ENCODE results near the gene IQSEC1.

Gene IQSEC1

DNA sequence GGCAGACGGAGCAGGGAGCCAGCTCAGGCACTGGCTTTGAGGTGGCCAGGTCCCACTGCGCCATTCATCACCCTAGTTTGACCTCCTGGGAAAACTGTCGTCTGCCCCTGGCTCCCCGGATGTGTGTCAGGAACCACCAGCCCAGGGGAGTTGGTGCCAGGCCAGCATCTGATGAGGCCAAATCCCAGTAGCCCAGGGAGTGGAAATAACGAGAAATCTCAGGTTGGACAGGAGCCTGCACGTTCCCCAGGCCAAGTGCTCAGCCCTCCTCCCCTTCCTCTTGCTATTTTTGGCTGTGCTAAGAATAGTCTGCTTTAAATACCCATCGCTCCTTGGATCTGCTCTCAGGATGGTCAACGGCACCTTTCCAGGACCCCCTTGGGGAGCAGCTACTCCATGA, 138.8 kb downstream of the IQSEC1 start:
- no peak for DNase-seq (ENCODE audit: low spot score)

DNA sequence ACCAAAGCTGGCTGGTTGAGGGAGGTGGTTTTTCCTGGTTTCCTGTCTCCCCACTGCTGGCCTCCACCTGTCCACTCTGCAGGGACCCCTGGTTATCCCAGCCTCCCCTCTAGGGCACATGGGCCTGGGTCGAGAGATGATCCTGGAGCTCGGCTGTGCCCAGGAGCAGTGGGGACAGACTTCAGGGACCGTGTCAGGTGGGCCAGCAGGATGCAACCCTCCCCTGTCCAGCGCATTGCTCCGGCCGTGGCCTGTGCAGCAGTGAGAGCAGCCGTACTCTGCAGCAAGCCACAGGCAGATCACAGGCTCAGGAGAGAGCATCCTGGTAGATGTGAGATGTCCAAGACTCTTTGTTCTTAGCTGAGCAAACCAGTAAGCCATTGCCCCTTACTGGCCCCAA, 139.3 kb downstream of the IQSEC1 start:
- no peak for DNase-seq (ENCODE audit: low spot score)

DNA sequence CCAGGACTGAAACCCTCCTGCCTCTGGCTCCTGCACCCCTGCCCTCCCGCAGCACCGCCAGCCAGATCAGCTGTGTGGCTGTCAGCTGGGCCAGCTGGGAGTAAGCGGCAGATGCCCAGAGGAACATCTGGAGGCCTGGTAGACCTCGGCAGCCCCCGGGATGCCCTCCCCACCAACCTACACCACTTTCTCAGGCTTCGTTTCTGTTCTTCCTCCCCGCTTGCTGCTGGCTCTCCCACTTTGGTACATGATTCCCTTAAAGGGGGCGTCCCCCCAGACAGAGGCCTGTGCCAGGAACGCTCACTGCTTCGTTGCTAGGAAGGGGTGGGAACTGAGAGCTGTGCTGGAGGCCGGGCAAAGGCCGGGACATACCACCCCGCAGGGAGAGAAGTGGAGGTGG, 140.5 kb downstream of the IQSEC1 start:
- DNase-seq (ENCODE audit: low spot score), result no peak

DNA sequence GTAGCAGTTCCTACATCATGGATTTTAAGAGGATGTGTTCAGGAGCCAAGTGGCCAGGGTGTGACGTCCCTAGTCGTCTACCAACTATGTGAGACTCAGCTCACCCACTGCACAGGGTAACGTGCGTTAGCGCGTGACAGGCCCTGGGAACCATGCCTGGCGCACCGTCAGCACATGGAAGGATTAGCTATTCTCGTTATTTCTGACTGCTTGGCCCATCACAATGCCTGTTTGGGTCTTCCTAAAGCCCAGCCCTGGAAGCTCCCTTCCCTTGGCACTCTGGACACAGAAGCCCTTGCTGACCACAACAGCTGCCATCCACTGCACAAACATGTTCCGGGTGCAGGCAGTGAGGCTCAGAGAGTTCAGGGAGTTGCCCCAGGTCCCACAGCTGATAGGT, 140.9 kb downstream of the IQSEC1 start:
- no peak for DNase-seq (ENCODE audit: low spot score)

DNA sequence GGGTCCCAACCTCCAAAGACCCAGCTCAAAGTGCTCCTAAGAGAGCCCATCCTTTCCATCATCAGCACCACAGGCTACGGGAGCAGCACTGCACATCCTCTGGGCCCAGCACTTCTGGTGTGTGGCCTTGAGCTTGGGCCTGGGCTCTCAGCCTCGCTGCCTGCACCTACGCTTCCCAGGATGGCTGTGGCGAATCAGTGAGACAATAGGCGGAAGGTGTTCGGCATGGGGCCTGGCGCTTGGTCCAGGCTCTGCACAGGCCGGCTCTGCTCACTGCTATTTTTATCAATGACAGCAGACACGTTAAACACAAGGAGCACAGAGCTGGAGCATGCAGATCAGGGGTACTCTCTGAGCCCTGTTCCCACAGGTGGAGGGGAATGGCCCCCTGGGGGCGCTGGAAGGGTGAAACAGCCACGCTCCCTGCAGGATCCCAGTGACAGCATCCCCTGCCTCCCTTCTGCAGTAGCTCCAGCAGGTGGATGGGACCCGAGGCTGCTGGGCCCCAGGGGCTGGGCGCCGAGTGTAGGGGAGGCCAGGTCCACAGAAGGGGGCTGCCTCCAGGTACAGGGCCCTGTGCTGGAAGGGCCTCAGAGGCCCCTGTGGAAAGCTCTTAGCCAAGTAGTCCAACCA, 141.8 kb downstream of the IQSEC1 start:
- DNase-seq (ENCODE audit: low spot score), result peak; percentile 62

DNA sequence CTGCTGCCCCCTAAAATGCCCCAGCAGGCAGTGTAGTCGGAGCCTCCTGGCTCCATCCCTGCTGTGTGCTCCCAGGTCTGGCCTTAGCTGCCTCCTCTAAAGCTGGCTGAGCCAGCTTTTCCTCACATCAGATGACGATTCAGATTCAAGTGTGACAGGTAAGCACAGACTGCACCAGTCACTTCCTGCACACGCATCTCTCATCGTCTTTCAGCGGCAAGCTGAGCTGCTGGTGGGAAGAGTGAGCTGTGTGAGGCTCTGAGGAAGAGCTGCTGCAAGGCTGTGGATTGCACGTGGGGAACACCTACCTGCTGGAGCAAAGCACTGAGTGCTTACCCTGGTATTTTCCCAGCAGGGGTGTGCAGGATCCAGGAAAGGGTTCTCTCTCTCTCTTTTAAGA, 143.4 kb downstream of the IQSEC1 start:
- DNase-seq (ENCODE audit: low spot score), result no peak

DNA sequence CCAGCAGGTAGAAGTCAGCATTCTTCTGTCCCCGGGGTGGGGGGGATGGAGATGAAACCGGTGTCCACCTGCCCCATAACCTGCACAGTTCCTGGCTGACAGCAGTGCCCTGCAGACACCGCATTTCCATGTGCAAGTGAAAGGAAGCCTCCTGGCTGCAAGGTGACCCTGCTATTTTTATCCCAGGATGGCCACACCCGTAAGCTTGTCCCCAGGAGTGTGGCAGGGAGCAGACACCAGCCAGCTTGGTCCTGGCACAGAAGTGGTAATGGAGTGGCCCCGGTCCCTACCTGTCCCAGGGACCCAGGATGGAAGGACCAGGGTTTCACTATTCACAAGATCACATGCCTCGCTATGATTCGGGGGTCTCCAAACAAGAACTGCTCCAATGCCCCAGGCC, 146.6 kb downstream of the IQSEC1 start:
- no peak for DNase-seq (ENCODE audit: low spot score)

DNA sequence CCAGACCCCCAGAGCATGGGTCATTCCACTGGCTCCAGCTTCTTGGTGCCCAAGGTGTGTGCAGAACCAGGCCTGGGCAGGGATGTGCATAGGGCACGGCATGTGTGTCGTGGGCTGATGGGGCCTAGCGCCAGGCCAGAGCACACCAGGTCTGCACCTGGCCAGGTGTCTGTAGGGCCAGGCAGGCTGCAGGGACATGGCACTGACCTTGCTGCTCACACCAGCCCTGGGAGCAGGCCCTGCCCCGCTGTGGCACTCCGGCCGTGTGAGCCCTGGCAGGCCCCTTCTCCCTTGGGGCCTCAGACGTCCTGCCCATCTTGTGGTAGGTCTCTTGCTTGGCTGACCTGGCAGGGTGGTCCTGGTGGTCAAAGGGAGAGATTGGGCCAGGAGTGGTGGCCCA, 147.6 kb downstream of the IQSEC1 start:
- no peak for DNase-seq (ENCODE audit: low spot score)

DNA sequence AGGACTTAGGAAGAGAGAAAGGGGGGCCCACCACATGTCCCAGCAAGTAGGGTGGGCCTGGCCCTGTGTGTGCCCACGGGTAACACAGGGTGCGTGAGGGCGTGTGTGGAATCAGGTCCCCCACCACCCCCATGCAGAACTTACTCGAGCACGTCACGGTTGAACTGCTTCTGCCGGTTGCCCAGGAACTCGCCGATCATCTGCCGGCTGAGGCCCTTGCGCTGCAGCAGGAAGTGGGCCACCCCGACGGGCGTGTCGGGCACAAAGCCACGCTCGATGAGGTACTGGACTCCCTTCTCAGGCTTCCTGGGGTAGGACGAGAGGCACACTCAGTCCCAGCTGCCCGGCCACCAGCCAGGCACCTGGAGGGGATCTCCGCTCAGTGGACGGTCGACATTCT, 148.8 kb downstream of the IQSEC1 start:
- no peak for DNase-seq (ENCODE audit: low spot score)

DNA sequence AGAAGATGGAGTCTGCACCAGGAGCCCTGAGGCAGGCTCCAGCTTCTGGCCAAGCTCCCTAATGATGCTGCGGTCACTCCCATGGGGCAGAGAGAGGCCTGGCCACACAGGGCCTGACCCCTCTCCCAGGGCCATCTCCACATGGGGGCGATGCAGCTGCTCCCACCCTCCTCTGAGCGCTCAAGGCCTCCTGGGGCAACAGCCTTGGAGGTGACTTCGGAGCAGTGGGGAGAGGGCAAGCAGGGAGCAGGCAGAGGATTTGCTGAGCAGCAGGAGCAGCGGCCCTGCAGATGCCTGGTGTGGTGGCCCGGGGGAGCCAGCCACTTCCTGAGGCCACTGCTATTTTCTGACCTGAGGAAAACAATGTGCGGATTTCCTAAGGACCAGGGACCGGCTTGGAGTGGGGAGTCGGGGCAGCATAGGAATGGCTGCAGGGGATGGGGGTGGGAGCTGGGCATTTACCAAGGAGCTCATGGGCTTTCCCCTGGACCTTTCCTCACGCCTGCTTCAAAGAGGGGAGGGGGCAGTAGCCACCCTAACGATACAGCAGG, 150.3 kb downstream of the IQSEC1 start:
- DNase-seq (ENCODE audit: low spot score), result no peak

DNA sequence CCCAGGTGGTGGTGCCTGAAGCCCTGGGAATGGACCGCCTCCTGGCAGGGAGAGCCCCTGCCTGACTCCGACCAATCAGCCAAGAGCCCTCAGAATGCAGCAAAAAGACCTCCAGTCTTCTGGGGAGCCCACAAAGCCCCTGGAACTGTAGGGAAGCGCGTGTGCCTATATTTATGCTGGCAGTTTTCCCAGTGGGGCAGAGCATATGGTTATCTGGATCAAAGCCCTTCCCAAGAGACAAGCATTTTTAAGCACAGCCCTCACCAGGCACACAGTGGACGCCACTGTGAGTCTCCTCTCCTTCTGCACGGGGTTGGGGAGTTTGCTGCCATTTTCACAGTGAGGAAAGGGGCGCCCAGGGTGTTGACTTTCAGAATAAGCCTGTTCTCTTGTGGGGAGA, 150.9 kb downstream of the IQSEC1 start:
- DNase-seq (ENCODE audit: low spot score), result no peak

DNA sequence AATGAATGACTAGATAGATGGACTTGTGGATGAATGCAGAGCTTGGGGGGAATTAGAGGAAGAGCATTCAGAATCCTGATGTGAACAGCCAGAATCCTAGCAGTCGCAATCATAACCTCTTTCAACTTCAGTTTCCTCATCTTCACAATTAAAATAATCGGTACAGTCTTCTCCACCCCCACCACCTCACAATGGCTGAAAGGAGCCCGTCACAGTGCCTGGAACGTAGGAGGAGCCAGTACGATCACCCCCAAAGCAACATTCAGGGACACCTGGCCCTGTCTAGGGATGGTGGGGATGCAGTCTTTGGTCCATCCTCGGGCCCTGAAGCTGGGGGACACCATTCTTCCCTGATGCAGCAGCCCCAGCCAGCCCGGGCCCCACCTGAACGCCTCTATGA, 151.5 kb downstream of the IQSEC1 start:
- DNase-seq (ENCODE audit: low spot score), result no peak

DNA sequence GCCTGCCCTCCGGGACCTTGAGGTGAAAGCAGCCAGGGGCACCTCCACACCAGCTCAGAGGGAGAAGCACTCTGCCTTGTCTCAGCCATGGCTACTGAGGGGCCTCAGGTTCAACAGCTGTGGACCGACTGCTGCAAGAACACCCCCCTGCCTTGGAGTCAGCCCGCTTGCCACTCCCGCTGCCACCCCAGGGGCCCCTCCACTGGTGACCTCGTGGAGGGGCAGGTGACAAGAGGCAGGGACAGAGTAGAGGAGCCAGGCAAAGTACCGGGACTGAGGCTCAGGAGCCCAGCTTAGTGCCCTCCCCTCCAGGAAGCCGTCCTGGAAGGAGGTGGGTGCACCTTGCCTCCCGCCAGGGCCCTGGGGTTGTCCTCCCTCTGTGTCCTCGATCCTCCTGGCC, 152.3 kb downstream of the IQSEC1 start:
- DNase-seq (ENCODE audit: low spot score), result no peak

DNA sequence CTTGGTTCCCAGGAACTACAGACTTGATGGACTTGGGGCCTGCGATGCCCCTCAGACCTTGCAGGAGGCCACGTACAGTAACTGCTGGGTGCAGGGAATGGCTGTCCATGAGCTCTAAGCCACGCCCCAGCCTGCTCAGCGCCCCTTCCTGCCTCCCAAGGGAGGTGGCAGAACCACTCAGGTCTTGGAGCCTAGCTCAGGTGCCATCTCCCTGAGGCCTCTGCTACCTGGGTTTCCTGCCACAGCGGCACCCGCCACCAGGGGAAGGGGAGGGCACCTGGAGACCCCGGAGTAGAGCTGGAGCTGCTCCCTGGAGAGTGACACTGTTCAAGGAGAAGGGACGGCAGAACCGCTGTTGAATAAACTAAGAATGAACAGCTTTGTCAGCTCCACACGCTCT, 154.0 kb downstream of the IQSEC1 start:
- DNase-seq (ENCODE audit: low spot score), result no peak

DNA sequence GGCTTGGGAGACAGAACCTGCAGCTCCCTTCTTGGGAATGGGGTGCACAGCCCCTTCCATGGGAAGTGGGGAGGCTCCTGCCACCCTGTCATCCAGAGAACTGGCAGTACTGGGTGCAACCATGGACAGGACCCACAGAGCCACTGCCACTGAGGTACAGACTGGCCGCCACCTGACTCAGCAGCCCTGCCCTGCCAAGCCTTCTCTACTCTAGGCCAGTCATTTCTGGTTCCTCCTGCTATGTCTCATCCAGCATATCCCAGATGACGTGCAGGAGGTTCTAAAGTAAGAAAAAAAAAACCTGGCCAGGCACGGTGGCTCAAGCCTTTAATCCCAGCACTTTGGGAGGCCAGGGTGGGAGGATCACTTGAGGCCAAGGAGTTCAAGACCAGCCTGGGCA, 155.0 kb downstream of the IQSEC1 start:
- DNase-seq (ENCODE audit: low spot score), result no peak

DNA sequence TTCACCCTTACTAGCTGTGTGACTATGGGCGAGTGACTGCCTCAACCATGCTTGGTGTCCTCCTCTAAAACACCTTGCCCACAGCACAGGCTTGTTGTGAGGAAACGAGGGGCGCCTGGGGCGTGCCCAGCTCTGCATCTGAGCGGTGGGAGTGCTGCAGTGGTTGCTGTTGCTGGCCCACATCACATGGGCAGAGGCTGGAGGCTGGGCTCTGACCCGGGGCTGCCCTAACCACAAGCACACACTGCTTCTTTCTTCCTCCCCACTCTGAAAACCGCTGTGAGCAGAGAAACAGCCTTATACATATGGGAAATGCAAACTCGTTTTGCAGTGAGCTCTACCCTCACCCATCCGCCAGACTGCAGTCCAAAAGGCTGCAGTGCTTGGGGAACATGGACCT, 157.1 kb downstream of the IQSEC1 start:
- DNase-seq (ENCODE audit: low spot score), result no peak

DNA sequence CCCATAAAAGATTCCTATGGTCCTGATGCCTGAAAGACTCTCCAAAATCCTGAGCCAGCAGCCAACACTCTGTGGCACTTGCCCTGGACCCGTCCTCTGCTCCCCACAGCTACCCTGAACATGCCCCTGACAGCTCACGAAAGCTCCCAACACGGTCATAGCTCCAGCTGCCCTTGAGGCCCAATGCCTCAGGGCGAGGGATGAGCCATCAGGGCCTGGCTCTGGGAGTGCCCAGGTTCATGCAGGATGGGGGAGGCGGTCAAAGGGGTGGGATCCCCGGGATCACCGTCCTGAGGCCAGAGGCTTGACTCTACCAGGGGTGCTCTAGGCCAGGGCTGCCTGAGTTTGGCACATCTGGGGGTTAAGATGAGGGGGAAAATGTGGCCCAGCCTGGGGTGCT, 159.1 kb downstream of the IQSEC1 start:
- no peak for DNase-seq (ENCODE audit: low spot score)

DNA sequence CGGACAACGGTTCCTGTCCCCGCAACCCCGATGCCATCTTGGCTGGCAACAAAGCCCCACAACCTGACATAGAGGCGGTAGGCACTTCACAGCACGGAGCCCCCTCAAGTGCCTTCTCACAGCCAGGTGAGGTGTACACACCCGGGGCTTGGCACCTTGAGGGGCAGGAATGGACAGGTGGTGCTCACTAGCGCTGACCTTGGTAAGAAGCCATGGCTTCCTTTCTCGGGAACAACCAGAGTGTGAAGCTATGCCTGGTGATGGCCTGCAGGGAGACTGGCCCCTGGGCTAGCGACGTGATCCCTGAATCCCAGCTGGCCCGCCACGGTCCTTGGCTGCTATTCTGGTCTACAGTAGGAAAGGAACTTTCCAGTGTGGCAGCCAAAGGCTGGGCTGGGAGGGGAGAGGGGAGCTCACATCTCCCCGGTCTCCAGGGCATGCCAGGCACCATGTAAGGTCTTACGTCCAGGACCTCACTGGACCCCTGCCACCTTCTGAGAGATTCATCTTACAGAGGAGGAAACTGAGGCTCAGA, 161.3 kb downstream of the IQSEC1 start:
- no peak for DNase-seq (ENCODE audit: low spot score)

DNA sequence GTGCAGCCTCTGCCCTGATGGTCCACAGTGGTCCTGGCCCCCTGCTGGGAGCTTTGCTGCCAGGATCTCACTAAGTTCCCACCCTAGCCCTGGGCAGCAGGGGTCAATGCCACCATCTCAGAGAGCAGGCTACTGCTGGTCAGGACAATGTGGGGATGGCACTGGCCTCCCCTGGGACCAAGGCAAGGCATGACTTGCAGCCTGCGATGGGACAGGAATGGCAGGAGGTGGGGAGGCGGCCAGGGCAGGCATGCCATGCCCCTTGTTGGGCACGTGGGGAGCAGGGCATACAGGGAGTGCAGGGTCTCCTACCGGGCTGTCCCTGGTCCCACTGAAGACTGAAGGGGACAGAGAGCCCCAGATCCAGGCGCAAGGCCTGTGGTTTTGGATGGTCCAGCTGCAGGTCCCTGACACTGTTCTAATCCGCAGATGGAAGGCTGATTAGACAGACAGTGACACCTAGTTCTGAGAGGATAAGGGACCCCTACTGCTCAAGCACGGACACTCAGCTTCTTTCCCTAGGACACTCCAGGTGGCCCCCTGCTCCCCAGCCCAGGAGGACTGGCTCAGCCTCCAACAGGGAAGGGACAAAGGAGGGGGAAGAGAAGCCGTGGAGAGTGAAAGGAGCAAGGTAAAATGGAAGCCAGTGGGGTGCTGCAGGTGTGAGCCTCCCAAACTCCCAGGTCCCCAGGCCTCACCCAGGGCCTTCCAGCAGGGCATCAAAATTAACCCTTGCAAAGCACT, 162.7 kb downstream of the IQSEC1 start:
- no peak for DNase-seq (ENCODE audit: low spot score)

DNA sequence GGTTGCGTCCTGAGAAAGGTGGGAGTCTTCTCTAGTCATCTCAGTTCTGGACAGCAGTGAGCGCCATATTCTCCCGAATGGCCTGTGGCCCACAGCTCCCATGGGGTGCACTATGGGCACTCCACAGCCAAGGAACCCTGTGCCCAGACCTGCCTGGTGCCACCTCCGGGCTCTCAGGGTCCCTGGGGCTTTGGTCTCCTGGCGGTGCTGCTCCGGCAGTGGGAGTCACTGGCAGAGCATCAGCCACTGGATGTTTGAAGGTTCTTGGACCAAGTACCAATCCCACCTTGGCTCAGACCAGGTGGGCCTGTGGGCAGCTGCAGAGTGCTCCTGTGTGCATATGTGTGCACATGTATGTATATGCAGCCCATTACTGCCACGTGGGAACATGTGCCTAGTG, 163.5 kb downstream of the IQSEC1 start:
- DNase-seq (ENCODE audit: low spot score), result no peak

DNA sequence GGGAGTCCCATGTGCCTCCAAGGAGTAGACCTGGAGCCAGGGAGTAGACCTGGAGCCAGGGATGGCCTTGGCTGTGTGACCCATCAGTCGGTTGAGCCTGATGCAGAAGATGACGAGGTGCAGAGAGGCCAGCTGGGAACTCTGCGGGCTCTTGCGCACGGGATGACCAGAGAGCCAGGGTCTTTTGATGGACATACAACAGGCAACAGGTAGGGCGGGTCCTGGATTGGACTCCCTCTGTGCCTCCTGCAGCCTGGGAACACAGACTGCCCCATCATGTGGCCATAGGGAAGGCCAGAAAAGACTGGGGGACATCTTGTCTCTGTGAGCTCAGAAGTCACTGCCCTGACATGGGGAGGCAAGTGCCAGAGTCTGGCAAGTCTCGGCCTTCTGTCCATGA, 164.4 kb downstream of the IQSEC1 start:
- no peak for DNase-seq (ENCODE audit: low spot score)

DNA sequence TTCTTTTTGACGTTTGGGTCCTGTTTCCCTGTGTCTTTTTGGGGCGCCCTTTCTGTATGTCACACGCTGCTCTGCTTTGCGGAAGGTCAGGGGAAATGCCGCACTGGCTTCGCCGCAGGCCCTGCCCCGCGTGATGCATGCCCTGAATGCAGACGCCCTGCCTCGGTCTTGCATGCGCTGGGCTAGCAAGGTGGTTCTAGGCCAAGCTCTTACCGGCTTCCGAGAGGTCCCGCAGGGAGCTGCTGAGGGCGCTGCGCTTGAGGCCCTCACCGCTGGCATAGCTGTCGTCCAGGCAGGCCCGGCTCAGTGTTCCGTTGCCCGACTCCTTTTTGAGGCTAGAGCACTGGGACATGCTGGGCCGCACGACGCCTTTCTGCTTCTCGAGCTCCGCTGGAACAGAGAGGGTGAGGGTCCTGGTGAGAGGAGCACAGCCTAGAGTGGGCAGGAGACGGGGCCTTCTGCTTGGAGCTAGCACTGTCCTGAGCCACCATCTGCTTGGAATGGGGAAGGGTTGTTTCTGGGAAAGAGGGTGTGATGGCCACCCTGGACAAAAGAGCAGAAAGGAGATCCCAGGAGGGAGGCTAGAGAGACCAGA, 165.0 kb downstream of the IQSEC1 start:
- no peak for DNase-seq (ENCODE audit: low spot score)

DNA sequence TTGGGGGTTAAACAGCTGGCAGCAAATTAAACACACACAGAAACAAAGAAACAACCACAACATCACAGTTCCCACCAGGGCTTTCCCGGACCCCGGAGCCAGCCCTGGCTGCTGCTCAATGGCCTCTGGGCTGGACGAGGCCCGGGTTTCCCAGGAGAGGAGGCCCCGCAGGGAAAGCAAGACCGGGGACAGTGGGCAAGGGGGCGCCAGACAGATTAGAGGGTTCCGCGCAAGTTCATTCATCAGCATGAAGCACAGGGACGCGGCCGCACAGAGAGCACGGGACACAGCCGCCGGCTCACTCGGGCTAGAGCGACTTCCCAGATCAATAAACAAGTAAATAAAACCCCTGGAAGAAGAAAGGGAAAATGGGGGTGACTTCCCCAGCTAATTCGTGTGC, 165.5 kb downstream of the IQSEC1 start:
- DNase-seq (ENCODE audit: low spot score), result no peak
